22Rv1 (cell line): ENCODE measurements around the gene SLC35E4.

Experiments used
- ZFX ChIP-seq: fragments of 450-650 bp; IDR thresholded peaks from 2 replicates; pipeline ENCODE4 v1.6.1; 2017; ENCODE audit warnings: antibody characterized with exemption, borderline replicate concordance
- TF ChIP-seq, protein P1 (sequence below): fragments of 450-650 bp; IDR thresholded peaks from 2 replicates; pipeline ENCODE4 v1.5.1; 2017; ENCODE audit warnings: mild to moderate bottlenecking

GRCh38 chr22:30655532-30655931 lies 20.0 kb downstream of the SLC35E4 start:
- TF ChIP-seq, protein P1, sequence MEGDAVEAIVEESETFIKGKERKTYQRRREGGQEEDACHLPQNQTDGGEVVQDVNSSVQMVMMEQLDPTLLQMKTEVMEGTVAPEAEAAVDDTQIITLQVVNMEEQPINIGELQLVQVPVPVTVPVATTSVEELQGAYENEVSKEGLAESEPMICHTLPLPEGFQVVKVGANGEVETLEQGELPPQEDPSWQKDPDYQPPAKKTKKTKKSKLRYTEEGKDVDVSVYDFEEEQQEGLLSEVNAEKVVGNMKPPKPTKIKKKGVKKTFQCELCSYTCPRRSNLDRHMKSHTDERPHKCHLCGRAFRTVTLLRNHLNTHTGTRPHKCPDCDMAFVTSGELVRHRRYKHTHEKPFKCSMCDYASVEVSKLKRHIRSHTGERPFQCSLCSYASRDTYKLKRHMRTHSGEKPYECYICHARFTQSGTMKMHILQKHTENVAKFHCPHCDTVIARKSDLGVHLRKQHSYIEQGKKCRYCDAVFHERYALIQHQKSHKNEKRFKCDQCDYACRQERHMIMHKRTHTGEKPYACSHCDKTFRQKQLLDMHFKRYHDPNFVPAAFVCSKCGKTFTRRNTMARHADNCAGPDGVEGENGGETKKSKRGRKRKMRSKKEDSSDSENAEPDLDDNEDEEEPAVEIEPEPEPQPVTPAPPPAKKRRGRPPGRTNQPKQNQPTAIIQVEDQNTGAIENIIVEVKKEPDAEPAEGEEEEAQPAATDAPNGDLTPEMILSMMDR = no peak
- no peak for TF ChIP-seq ZFX
